ENCODE data around the gene G2E3.

DNA sequence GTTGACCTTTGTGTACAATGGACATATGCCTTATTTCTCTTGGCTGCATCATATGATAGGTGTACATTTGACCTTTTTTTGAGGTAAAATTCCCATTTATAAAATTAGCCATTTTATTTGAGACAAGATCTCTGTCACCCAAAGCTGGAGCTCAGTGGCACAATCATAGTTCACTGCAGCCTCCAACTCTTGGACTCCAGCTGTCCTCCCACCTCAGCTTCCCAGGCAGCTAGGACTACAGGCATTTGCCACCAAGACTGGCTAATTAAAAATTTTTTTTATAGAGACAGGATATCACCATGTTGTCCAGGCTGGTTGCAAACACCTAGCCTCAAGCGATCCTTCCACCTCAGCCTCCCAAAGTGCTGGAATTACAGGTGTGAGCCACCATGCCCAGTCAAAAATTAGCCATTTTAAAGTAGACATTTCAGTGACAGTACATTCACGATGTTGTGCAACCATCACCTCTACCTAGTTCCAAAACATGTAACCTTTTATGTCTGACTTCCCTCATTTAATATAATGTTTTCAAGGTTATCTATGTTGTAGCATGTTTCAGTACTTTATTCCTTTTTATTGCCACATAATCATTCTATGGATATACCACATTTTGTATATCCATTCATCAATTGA, 5.4 kb downstream of the G2E3 start:
- TF ChIP-seq, protein P1, sequence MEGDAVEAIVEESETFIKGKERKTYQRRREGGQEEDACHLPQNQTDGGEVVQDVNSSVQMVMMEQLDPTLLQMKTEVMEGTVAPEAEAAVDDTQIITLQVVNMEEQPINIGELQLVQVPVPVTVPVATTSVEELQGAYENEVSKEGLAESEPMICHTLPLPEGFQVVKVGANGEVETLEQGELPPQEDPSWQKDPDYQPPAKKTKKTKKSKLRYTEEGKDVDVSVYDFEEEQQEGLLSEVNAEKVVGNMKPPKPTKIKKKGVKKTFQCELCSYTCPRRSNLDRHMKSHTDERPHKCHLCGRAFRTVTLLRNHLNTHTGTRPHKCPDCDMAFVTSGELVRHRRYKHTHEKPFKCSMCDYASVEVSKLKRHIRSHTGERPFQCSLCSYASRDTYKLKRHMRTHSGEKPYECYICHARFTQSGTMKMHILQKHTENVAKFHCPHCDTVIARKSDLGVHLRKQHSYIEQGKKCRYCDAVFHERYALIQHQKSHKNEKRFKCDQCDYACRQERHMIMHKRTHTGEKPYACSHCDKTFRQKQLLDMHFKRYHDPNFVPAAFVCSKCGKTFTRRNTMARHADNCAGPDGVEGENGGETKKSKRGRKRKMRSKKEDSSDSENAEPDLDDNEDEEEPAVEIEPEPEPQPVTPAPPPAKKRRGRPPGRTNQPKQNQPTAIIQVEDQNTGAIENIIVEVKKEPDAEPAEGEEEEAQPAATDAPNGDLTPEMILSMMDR (conservative IDR thresholded peaks at IDR 0.05; ENCODE audit: low read depth, low read length): no peak
- TF ChIP-seq EZH2 (IDR thresholded peaks at IDR 0.05; ENCODE audit: borderline replicate concordance, low read depth, low read length, poor library complexity, severe bottlenecking): no peak
